Cardiac muscle cell (in vitro differentiated cells and primary cell): ENCODE data around the gene TOX4. TPM values are rescaled to one million over a fixed set of nuclear protein-coding genes. Genes with fewer than 3 reads are reported as not detected.
A peak's percentile ranks its signal among the peaks of the same experiment; 100 is the strongest.

Source experiments
- DNase-seq, 2 donors: peaks; one replicate each; pipeline versions ENCODE4 v3.0.0 to v3.0.0-alpha.2; 2010 to 2017; ENCODE audit warnings: low read depth in 1 of 2, low spot score in 1 of 2
- H3K27ac ChIP-seq: fragments of 200-600 bp; sonication (generic); 2 replicates; pipeline ENCODE4 v1.5.1; 2016
- H3K27me3 ChIP-seq: fragments of 200-600 bp; sonication (generic); 2 replicates; pipeline ENCODE4 v1.6.0; 2016; ENCODE audit warnings: control low read depth
- H3K36me3 ChIP-seq: fragments of 200-600 bp; sonication (generic); 2 replicates; pipeline ENCODE4 v1.5.1; 2016; ENCODE audit warnings: control low read depth
- H3K4me1 ChIP-seq: fragments of 200-600 bp; sonication (generic); 2 replicates; pipeline ENCODE4 v1.8.1; 2017; ENCODE audit warnings: low read depth, mild to moderate bottlenecking, mixed run types
- H3K4me3 ChIP-seq: fragments of 200-600 bp; sonication (generic); 2 replicates; pipeline ENCODE4 v1.5.1; 2016; ENCODE audit warnings: mild to moderate bottlenecking
- H3K9me3 ChIP-seq: fragments of 200-600 bp; sonication (generic); 2 replicates; pipeline ENCODE4 v1.5.1; 2017; ENCODE audit warnings: low read depth, mild to moderate bottlenecking, control low read depth
- polyA plus RNA-seq: library from polyadenylated mRNA; unstranded; fragments of >200 nt; fragmentation: Nextera tagmentation; extraction: Ambion mirVana; gene quantifications from 2 replicates; pipeline ENCODE4 v1.2.1, GENCODE V29; 2016
- total RNA-seq: library from RNA; depleted of rRNA; stranded (reverse); fragments of >200 nt; gene quantifications from 2 replicates; pipeline ENCODE4 v1.2.3, GENCODE V29; 2016
- TF ChIP-seq, protein P1 (sequence below): IDR thresholded peaks from 2 replicates; pipeline ENCODE4 v1.5.1; 2012; ENCODE audit warnings: low read depth, mild to moderate bottlenecking, low read length

Gene TOX4
- total RNA-seq (34.3 and 37.8 TPM in 2 replicates), polyA plus RNA-seq (42.3 and 45.2 TPM in 2 replicates)

DNA sequence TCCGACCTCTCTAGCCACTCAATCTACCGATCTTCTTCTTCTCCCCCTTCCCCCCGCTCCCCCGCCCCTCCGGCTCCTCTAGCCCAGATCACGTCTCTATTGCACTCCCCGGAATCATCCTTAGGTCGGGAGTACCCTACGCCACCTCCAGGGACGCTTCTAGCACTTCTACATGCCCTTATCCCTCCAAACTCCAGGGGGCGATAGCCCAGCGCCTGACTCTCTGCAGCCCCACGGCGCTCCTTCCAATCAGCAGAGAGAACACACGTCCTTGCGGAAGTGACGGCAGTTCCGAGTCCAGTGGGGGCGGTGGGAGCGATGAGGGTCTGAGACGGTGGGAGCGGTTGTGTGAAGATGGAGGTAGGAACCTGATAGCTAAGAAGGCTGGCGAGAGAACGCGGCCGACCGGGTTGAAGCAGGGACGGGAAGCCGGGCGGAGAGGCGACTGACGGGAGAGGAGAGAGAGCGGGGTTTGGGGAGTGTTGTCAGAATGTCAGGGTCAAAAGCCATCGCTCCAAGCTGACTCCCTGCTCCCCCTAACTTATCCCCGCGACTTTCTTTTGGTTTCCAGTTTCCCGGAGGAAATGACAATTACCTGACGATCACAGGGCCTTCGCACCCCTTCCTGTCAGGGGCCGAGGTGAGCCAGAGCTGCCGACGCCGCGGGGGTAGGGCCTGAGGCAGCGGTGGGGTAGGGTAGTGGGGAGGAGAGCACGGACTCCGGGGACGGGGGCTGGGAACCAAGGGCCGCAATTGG is at the start of gene TOX4, which contains the start of gene RAB2B:
Gene TOX4 (plus strand): TSS at position 271 of the 757 bp plus-strand sequence. CDS start 84 bp downstream, at position 355.
Gene RAB2B (minus strand): TSS at position 35 of the 757 bp plus-strand sequence. CDS start 87 bp downstream, outside the sequence.
- Histone ChIP-seq H3K27me3 (no peaks in the 10 kb centered on the region), H3K36me3 (peaks cover 15% of the 10 kb centered on the region), H3K4me3 (peak within 1 kb of the TSS; percentile 94), H3K4me1 (peaks cover 10% of the 10 kb centered on the region), H3K9me3 (no peaks in the 10 kb centered on the region), H3K27ac (peak within 1 kb of the TSS; percentile 94)
- TF ChIP-seq, protein P1, sequence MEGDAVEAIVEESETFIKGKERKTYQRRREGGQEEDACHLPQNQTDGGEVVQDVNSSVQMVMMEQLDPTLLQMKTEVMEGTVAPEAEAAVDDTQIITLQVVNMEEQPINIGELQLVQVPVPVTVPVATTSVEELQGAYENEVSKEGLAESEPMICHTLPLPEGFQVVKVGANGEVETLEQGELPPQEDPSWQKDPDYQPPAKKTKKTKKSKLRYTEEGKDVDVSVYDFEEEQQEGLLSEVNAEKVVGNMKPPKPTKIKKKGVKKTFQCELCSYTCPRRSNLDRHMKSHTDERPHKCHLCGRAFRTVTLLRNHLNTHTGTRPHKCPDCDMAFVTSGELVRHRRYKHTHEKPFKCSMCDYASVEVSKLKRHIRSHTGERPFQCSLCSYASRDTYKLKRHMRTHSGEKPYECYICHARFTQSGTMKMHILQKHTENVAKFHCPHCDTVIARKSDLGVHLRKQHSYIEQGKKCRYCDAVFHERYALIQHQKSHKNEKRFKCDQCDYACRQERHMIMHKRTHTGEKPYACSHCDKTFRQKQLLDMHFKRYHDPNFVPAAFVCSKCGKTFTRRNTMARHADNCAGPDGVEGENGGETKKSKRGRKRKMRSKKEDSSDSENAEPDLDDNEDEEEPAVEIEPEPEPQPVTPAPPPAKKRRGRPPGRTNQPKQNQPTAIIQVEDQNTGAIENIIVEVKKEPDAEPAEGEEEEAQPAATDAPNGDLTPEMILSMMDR, result peak; percentile 99
- DNase-seq, result peak; percentile 98 to 99

DNA sequence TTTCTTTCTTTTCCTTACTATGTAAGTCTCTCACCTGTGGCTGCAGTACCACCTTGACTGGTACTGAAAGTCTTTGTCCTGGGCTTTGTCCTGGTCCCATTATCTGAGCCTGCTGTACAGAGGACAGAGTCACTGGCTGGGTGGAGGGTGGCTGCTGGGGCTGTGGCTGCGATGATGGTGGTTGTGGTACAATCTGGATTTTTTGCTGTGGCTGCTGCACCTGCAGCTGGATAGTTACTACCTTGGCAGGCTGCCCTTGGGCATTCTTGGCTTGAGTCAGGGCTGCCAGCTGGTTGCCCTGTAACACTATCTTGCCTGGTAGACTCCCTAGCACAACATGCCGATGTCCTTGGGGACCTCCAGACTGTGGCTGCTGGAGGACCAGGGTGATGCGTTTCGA is 48.1 kb upstream of the TOX4 start:
- DNase-seq, result no peak
- H3K9me3 ChIP-seq, result no peaks in the 10 kb centered on the region
- no peaks in the 10 kb centered on the region for H3K4me1 ChIP-seq
- no peaks in the 10 kb centered on the region for H3K27me3 ChIP-seq
- no peak overlapping the region for H3K4me3 ChIP-seq
- peaks cover 69% of the 10 kb centered on the region for H3K36me3 ChIP-seq
- TF ChIP-seq, protein P1, result no peak
- no peak overlapping the region for H3K27ac ChIP-seq

DNA sequence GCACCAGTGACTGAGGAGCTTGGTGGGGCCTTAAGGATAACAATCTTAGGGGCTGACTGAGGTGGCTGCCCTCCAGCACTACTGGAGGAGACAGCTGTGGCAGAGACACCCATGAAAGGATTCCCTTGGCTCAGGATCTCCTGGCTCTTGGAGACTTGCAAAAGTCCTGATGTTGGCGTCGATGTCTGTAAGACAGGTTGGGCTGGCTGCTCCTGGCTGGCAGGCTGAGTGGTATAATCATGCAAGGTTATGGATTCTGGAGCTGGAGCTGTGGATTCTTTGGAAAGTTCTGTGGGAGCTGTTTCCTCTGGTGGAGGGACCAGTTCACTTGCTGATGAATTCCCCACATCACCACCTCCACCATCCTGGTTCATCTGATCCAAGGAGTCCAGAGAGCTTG is 45.9 kb upstream of the TOX4 start:
- H3K27ac ChIP-seq, result peak overlapping the region; percentile 76
- TF ChIP-seq, protein P1, result no peak
- H3K4me1 ChIP-seq, result peaks cover 14% of the 10 kb centered on the region
- no peak for DNase-seq
- no peak overlapping the region for H3K4me3 ChIP-seq
- H3K9me3 ChIP-seq, result no peaks in the 10 kb centered on the region
- H3K27me3 ChIP-seq, result no peaks in the 10 kb centered on the region
- peaks cover 48% of the 10 kb centered on the region for H3K36me3 ChIP-seq

DNA sequence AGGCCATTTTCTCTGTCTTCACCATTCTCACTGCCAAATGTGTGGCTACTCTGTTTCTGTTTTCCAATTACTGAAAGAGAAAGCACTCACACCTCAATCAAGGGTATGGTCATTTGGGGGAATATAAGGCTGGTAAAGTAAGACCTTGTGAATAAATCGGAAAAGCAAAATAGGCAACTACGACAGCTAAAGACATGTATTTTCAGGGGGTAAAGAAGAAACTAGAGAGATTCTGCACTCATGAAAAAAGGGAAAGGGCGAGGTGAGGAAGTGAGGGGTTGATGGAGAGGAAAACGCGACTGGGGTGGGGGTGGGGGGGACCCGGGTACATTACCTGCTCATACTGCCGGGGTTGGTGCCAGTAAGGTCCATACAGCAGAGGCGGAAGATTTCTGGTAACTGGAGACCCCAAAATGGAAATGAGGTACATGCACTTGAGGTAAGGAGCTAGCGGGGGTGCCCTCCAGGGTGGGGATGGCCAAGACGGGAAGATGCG is 40.4 kb upstream of the TOX4 start:
- TF ChIP-seq, protein P1, result no peak
- no peak for DNase-seq
- Histone ChIP-seq H3K27me3 (no peaks in the 10 kb centered on the region), H3K4me1 (peaks cover 25% of the 10 kb centered on the region), H3K4me3 (peak overlapping the region; percentile 59), H3K36me3 (no peaks in the 10 kb centered on the region), H3K27ac (peak overlapping the region; percentile 98), H3K9me3 (no peaks in the 10 kb centered on the region)

DNA sequence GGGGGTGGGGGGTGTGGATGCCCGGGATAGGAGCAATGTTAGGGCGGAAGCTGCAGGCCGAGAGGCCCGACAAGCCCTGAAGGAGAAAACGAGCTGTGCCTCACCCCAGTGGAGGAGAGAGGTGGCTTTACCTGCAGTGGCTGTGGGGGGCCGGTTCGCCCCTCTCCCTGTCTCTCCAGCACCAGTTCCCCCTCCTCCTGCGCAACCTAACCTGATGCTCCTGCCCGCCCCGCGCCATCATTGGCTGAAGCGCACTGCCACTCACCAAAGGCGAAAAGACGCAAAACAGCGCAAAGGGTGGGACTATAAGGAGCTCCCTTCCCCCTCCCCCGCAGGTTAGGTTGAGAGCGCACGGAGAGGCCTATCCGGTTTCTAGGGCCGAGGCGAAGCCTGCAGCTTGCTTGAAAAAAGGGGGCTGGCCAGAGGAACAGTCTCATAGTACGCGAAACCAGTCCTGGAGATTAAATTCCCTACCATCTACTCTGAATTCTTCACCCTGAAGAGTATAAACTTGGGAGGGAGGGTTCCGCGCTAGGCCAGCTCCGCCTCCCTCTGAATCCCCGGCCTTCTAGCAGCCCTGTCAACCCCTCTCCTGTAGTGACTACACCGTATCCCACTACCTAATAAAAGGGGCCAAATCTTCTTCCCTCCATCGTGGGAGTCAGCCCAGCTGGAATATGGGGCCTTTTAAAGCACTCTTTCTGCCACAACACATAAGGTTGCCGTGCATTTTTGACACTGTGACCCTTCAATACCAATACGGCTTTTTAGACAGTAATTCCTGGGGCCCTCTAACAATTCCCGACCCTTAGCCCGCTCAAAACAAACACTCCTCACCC is 39.7 kb upstream of the TOX4 start:
- H3K4me1 ChIP-seq, result peaks cover 25% of the 10 kb centered on the region
- peak; percentile 100 for DNase-seq
- TF ChIP-seq, protein P1, result no peak
- no peaks in the 10 kb centered on the region for H3K27me3 ChIP-seq
- H3K4me3 ChIP-seq, result peak overlapping the region; percentile 59
- peak overlapping the region; percentile 98 for H3K27ac ChIP-seq
- no peaks in the 10 kb centered on the region for H3K9me3 ChIP-seq
- no peaks in the 10 kb centered on the region for H3K36me3 ChIP-seq
